Measurements from ENCODE around the gene TMEM156.
"Not testable (repeated sequence)": the region's sequence is repeated elsewhere in the genome, so short reads cannot be mapped to it uniquely, and the experiment has no call there.

The TMEM156 gene

DNA sequence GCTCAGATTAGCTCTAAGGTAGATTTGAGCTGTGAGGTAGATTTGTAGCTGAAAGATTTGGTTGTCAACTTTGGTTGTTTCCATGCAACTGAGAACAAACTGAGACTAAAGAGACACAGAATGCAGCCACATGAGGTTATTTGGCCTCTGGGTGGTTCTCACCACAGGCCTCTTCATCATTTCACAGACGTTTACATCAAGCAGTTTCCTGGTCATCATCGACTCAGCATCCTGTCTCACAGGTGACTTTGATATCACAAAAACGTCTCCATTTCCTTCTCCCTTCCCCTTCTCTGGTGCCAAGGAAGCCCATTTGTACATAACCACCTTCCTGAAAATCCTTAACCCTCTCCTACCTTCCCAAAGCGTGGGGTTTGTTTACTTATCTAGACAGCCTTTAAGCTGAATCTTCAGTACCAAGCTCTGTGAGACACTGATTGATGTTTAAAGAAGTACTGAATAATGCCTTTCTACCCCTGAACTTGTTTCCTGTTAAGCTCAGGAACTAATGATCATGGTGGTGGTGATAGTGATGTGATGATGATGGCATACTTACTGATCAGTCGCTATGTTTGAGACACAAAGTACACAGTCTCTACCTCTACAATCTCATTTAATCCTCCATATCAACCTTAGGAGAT lies 82.7 kb downstream of the TMEM156 start:
- TF ChIP-seq, protein P1, sequence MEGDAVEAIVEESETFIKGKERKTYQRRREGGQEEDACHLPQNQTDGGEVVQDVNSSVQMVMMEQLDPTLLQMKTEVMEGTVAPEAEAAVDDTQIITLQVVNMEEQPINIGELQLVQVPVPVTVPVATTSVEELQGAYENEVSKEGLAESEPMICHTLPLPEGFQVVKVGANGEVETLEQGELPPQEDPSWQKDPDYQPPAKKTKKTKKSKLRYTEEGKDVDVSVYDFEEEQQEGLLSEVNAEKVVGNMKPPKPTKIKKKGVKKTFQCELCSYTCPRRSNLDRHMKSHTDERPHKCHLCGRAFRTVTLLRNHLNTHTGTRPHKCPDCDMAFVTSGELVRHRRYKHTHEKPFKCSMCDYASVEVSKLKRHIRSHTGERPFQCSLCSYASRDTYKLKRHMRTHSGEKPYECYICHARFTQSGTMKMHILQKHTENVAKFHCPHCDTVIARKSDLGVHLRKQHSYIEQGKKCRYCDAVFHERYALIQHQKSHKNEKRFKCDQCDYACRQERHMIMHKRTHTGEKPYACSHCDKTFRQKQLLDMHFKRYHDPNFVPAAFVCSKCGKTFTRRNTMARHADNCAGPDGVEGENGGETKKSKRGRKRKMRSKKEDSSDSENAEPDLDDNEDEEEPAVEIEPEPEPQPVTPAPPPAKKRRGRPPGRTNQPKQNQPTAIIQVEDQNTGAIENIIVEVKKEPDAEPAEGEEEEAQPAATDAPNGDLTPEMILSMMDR (IDR thresholded peaks at IDR 0.05; ENCODE audit: unreplicated experiment in 3 of 3): no peak
- H3K4me3 Mint-ChIP-seq: no peak overlapping the region
- H3K27ac Mint-ChIP-seq: peak overlapping the region in 1 of 3 experiments; percentile 0
- no peaks in the 10 kb centered on the region for H3K27me3 Mint-ChIP-seq (ENCODE audit: low read depth)
- peaks cover 5% of the 10 kb centered on the region for H3K36me3 Mint-ChIP-seq (ENCODE audit: low read depth)
- no peaks in the 10 kb centered on the region for H3K9me3 Mint-ChIP-seq
- peaks cover 42% of the 10 kb centered on the region for H3K4me1 Mint-ChIP-seq

DNA sequence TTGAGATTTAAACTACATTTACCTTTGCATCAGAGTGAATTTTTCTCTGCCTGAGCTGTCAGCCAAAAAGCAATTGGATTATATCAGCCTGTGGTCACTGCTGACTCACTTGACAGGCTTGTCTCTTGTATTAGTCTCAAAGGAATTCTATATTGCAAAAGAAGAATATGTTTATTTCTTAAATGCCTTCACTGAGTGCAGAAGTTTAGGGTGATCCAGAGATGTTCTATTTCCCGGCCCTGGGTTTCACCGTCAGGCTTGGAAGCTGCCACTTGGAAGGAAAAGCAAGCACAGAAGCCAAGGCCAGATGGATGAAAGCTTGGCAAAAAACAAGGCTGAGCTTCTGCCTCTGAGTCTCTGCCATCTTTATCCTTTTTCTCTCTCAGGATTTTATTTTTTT lies 83.7 kb downstream of the TMEM156 start:
- peaks cover 10% of the 10 kb centered on the region for H3K36me3 Mint-ChIP-seq (ENCODE audit: low read depth)
- no peaks in the 10 kb centered on the region for H3K27me3 Mint-ChIP-seq (ENCODE audit: low read depth)
- TF ChIP-seq, protein P1 (IDR thresholded peaks at IDR 0.05; ENCODE audit: unreplicated experiment in 3 of 3): no peak
- H3K4me3 Mint-ChIP-seq: no peak overlapping the region
- H3K4me1 Mint-ChIP-seq: peaks cover 45% of the 10 kb centered on the region
- no peaks in the 10 kb centered on the region for H3K9me3 Mint-ChIP-seq
- peak overlapping the region in 1 of 3 experiments; percentile 40 for H3K27ac Mint-ChIP-seq

DNA sequence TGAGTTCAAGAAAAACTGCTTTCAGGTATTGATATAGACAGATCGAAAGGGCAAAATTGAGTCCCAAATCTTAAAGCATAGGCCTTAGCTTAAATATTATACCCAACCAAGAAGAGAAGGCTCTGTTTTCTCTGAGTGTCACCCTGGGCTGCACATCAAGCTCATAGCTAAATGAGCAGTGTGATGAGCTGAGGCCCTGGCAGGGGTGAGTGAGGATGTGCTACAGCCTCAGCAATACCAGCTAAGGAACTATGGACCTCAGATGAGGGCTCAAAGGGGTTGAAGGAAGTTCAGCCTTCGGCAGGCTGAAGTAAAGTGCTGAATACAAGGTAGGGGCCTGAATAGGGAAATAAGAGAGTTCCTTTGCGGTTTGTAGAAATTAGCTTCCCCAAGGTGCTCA lies 85.3 kb downstream of the TMEM156 start:
- H3K27me3 Mint-ChIP-seq (ENCODE audit: low read depth): no peaks in the 10 kb centered on the region
- H3K27ac Mint-ChIP-seq: peak overlapping the region in 1 of 3 experiments; percentile 19
- H3K4me1 Mint-ChIP-seq: peaks cover 50% of the 10 kb centered on the region
- peaks cover 23% of the 10 kb centered on the region for H3K36me3 Mint-ChIP-seq (ENCODE audit: low read depth)
- TF ChIP-seq, protein P1 (IDR thresholded peaks at IDR 0.05; ENCODE audit: unreplicated experiment in 3 of 3): no peak
- H3K9me3 Mint-ChIP-seq: no peaks in the 10 kb centered on the region
- no peak overlapping the region for H3K4me3 Mint-ChIP-seq

DNA sequence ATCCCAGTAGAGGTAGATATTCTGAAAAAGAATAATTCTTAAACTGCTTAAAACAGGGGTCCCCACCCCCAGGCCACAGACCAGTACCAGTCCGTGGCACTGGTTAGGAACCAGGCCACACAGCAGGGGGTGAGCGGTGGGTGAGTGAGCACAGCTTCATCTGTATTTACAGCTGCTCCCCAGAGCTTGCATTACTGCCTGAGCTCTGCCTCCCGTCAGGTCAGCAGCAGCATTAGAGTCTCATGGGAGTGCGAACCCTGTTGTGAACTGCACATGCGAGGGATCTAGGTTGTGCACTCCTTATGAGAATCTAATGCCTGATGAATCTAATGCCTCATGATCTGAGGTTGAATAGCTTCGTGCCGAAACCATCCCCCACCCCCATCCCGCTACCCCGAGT lies 87.8 kb downstream of the TMEM156 start:
- peaks cover 39% of the 10 kb centered on the region for H3K4me1 Mint-ChIP-seq
- H3K9me3 Mint-ChIP-seq: no peaks in the 10 kb centered on the region
- H3K27ac Mint-ChIP-seq: no peak overlapping the region
- H3K36me3 Mint-ChIP-seq (ENCODE audit: low read depth): peaks cover 28% of the 10 kb centered on the region
- H3K27me3 Mint-ChIP-seq (ENCODE audit: low read depth): no peaks in the 10 kb centered on the region
- no peak overlapping the region for H3K4me3 Mint-ChIP-seq
- TF ChIP-seq, protein P1 (IDR thresholded peaks at IDR 0.05; ENCODE audit: unreplicated experiment in 3 of 3): no peak

DNA sequence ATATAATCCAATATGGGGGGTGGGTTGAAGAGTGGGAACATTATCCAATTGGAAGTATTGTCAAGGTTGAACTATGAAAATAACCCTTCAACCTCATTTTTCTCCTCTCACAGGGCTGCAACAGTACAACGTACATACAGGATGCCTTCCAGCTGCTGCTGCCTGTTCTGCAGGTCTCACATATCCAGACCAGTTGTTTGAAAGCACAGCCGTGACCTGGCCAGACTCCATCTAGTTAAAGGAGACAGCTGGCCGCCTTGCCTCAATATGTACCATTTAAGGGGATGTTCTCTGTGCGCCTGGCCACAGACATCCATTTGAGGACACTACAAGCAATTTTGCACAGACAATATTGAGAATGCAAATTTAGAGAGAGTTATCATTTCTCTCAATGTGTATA lies 88.9 kb downstream of the TMEM156 start:
- H3K4me1 Mint-ChIP-seq: peaks cover 30% of the 10 kb centered on the region
- H3K27me3 Mint-ChIP-seq (ENCODE audit: low read depth): no peaks in the 10 kb centered on the region
- no peak overlapping the region for H3K4me3 Mint-ChIP-seq
- peak overlapping the region; percentile 75 to 90 (median 88) for H3K27ac Mint-ChIP-seq
- TF ChIP-seq, protein P1 (IDR thresholded peaks at IDR 0.05; ENCODE audit: unreplicated experiment in 3 of 3): no peak
- no peaks in the 10 kb centered on the region for H3K9me3 Mint-ChIP-seq
- peaks cover 35% of the 10 kb centered on the region for H3K36me3 Mint-ChIP-seq (ENCODE audit: low read depth)

DNA sequence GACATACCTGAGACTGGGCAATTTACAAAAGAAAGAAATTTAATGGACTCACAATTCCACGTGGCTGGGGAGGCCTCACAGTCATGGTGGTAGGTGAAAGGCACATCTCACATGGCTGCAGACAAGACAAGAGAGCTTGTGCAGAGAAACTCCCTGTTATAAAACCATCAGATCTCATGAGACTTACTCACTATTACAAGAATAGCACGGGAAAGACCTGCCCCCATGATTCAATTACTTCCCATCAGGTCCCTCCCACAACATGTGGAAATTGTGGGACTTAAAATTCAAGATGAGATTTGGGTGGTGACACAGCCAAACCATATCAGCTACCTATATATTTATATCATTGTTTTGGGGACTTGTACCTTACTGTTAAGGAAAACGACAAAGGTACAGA lies 90.3 kb downstream of the TMEM156 start:
- not testable (repeated sequence) for H3K9me3 Mint-ChIP-seq, H3K4me3 Mint-ChIP-seq

More for the DNA sequence above, 90.3 kb downstream of the TMEM156 start:
- H3K4me1 Mint-ChIP-seq: peaks cover 24% of the 10 kb centered on the region
- H3K27me3 Mint-ChIP-seq (ENCODE audit: low read depth): not testable (repeated sequence)
- peak overlapping the region in 2 of 3 experiments; percentile 88 to 90 for H3K27ac Mint-ChIP-seq
- H3K36me3 Mint-ChIP-seq (ENCODE audit: low read depth): peaks cover 46% of the 10 kb centered on the region
